ENCODE results near the gene KRTAP5-8.

DNA sequence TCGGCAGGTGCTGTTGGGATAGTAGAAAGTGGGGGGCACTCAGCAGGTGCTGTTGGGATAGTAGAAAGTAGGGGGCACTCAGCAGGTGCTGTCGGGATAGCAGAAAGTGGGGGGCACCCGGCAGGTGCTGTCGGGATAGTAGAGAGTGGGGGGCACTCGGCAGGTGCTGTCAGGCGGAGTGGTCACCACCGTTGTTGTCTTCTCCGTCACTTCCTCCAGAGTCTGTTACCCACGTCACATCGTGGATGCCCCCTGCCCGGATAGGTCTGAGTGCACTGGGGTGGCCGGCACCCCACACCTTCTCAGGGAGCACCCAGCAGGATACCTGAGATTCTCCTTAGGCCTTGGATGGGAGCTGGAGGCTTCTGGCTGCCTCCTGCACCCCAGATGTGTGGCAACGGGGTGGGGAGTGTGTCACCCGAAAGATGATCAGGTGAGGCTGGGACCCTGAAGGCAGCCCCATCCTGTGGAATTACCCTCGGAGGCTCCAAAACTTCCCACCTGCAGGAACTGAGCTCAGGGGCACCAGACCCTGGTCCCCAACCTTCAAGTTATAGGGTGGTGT is 34.9 kb upstream of the KRTAP5-8 start:
- no peak for TF ChIP-seq POLR2A (IDR thresholded peaks at IDR 0.05)
- TF ChIP-seq, protein P1, sequence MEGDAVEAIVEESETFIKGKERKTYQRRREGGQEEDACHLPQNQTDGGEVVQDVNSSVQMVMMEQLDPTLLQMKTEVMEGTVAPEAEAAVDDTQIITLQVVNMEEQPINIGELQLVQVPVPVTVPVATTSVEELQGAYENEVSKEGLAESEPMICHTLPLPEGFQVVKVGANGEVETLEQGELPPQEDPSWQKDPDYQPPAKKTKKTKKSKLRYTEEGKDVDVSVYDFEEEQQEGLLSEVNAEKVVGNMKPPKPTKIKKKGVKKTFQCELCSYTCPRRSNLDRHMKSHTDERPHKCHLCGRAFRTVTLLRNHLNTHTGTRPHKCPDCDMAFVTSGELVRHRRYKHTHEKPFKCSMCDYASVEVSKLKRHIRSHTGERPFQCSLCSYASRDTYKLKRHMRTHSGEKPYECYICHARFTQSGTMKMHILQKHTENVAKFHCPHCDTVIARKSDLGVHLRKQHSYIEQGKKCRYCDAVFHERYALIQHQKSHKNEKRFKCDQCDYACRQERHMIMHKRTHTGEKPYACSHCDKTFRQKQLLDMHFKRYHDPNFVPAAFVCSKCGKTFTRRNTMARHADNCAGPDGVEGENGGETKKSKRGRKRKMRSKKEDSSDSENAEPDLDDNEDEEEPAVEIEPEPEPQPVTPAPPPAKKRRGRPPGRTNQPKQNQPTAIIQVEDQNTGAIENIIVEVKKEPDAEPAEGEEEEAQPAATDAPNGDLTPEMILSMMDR (IDR thresholded peaks at IDR 0.05 in 4 of 5, conservative IDR thresholded peaks at IDR 0.05 in 1 of 5) = no peak

All from gastrocnemius medialis (tissue), 4 donors.